GM21528 (cell line): ENCODE measurements around the gene ENDOU.

Source experiments
- ATAC-seq: cut with Tn5 transposase; IDR thresholded peaks from one replicate; pipeline ENCODE4 v1.9.1; 2021; ENCODE audit warnings: mild to moderate bottlenecking, moderate library complexity; ENCODE audit not compliant: unreplicated experiment, low FRiP score

Gene ENDOU

DNA sequence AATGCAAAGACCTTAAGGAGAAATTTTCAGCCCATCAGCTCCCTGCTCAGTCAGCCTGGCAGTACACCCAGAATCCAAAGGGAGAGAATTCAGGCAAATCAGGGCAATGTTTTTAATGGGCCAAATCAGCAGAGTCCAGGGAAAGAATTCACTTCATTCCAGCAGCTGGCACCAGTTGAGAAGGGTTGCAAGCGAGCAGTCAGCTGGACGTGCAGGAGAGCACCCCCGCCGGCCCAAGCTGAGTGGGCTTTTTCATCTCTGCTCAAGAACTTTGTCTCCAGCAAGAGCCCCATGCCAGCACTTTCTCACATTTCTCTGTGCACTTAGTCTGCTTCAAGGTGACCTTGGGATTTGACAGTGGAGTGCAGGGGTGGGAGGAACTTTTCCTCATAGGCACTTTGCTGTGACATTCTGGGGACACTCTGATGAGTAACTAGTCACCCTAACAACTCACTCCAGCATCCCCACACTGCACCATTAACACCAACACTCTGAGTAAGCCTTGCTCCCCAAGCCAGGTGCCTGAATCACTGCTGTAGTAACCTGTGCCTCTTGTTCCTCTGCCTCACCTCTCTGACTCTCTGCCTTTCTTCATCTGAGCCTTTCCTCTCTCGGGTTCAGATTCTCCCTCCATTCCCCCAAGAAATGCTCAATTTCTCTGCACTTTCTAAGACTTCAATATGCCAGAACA, 2.2 kb downstream of the ENDOU start:
- no peak for ATAC-seq

DNA sequence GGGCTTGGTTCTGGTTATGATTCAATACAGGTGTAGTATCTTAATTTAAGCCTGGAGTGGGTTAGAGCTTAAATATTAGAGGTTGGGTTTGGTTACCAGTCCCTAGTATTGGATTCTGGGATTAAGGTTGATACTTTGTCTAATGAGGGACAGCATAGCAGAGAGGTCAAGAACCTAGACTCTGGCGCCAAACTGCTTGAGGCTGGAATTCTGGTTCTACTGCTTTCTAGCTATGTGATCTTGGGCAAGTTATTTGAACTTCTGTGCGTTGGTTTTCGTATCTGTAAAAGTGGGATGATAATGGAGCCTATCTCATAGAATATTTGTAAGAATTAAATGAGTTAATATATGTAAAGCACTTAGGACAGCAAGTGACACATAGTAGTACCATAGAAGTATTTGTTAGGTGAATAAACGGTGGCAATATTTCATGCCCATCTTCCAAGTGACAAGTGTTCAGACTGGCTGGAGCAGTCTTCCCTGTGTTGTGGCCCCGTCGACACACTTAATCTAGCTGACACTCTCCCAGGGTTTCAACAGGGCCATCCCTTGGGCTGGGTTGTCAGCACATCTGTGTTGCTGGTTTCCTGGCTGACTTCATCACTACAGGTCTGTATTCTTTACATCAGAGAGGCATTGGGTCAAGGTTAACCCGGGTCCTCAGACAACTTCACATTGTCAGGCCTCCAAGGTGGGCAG, 3.0 kb downstream of the ENDOU start:
- no peak for ATAC-seq

DNA sequence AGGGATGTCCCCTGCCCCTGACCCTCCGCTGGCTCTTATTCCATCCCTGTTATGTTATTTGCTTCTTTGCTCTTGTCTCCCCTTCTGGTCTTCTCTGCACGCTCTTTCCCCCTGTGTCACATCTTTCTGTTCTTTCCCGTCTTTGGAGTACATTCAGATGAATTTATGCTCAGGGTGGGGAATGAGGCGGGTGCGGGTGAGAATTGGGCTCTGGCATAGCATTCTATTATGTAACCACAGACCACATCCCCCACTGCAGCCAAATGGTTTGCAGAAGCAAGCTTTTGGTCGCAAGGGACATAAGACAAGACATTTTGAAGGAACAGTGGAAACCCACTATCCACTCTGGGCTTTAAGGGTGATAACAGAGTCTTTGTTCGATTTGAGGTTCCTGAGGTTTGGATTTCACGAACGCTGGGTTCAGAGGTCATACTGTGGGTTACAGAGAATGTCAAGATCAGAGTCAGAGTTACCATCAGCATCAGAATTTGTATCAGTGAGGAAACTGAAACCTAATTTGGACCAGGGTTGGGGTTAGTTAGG, 3.8 kb downstream of the ENDOU start:
- no peak for ATAC-seq

DNA sequence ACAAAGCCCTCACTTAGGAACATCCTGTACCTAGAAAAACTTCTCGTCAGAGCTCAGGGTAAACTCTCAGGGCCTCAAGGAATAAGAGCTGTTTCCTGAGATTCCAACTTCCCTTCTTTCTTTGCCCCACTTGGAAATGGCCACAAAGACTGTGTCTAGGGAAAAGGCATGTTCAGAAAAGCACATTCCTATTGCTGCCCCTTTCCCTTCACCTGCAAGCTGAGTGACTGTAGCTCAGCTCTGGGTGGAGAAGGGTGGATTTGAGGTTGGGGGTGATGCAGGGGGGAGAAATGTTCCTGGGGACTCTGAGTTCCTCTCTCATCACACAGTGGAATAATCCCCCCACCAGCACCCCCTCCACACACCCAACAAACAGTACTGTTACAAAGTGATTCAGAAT, 6.8 kb downstream of the ENDOU start:
- no peak for ATAC-seq

DNA sequence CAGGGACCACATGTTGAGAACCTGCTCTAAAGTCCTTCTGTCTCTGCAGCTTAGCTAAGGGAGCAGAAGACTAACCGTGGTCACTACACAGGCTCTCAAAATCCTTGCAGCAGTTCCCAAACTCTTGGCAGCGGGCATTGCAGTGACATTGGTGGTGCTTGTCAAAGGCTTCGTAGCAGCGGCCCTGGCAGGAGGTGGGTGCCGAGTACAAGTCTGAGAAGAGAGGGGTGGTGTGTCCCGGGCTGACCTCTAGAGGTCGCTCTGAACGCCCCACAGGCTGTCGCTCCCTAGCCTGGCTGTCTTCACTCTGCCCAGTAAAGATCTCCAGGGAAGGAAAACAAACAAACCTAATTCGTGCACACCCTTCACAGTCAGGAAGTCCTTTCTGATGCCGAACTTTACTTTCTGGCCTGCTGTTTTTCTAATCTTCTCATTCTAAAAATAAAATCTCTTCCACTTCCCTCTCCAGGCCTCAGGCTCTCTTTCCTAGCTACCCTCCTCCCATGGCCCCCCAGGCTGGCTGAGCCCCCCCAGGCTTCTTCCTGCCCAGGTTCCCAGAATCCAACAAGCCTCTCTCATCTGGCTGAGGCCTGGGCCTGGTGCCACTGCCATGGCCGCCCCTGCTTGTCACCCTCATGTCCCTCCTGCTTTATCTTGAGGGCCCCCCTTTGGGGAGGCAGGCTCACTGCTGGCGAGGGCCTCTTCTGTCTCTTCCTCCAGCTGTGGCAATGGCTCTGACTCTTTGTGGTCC, 7.7 kb downstream of the ENDOU start:
- ATAC-seq: no peak

DNA sequence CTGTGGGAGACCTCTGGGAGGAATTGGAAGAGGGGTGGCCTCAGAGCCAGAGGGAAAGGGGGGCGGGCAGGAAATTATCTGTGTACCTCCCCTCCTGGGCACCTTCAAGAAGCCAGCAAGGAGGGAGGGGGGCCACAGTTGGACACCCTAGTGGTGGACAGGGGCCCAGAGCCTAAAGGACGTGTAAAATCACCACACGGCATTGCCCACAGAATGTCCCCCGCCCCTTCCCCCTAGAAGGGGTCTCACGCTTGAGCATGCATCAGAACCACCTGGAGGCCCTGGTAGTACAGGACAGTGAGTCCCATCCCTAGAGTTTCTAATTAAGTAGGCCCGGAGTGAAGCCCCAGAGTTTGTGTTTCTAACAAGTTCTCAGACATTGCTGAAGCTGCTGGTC, 8.2 kb downstream of the ENDOU start:
- no peak for ATAC-seq

DNA sequence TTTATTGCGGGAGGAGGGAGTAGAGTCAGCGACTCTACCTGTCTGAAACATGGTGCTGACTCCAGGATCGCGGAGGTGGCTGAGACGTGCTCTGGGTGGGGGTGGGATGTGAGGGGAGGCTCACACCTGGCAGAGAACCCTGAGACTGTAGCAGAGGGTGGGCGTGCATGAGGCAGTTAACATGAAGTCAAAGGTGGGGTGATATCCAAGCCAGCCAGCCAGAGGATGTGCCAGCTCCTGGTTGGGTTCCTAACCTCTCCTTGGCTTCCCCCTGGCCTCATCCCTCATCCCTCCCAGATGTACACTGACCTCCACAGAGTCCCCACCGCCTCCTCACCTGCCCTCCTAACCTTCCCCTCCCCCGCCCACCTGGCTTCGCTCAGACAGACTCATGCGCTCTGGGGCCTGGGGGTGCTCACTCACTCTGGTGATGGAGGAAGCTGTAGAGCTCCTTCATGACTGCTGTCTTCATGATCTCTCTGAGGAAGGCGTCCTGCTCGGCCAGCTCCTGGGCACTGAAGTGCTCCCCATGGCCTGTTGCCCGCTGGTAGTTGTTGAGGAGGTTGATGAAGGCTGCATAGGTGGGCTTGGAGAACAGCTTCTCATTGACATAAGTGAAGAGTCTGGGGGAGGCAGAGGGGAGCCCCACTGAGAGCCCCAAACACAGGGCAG, 9.3 kb downstream of the ENDOU start:
- no peak for ATAC-seq

DNA sequence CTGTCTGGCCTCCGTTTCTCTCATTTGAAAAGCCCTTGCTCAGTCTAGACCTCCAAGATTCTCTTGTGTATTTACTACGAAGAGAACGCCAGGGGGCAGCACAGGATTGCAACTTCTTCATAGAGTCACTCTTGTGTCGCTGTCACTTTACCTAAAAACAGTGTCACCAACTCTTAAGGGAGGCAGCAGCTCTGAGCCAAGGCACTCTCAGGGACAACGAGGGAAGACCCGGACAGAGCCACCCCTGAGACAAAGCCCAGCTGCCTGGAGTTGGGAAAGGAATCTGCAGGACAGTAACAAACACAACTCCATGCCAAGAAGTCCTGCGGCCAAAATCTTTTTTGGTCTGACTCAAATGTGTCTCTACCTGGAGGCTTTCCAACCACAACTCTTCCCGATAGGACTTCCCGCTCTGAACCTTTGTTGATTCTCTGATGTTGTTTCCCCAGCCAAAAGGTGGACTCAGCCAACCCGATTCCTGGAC, 9.9 kb downstream of the ENDOU start:
- peak; percentile 73 for ATAC-seq

DNA sequence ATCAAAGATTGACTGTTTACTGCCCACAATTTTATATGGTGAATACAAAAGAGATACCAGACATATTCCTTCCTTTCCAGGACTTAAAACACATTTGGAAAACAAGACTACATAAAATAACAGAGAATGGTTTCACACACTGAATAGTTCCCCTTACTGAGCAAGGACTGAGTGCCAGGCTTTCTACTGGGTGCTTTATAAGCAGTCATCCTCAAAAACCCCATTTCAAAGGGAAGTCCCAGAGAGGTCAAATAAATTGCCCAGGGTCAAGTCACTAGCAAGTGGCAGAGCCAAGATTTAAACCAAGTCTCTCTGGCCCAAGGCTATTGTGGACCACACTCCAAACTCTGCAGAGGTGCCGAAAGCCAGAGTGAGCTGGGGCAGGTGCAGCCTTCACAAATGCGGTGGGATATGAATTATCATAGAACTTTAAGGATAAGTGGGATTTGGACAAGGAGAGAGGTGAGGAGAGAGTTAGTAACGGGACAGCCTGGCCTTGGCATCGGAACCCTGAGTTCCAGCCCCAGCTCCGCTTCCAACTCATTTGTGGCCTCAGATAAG, 10.4 kb downstream of the ENDOU start:
- peak; percentile 9 for ATAC-seq

DNA sequence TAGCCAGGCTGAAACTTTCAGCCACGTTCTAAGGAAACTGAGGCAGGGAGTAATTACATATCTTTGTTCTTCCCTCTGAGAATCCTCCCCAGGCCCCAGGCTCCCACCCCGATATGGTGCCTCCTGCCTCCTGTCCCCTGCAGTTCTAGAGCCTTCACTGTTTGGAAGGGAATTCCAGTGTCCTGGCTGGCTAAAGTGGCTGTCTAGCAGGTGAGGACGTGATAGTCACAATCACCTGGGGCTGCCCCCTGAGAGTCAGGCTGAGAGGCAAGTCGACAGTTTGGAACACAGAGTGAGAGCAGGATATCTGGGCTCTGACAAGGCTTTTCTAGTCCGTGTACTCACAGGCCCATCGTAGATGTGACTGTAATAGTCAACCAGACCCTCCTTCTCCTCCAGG, 13.1 kb downstream of the ENDOU start:
- ATAC-seq: no peak

DNA sequence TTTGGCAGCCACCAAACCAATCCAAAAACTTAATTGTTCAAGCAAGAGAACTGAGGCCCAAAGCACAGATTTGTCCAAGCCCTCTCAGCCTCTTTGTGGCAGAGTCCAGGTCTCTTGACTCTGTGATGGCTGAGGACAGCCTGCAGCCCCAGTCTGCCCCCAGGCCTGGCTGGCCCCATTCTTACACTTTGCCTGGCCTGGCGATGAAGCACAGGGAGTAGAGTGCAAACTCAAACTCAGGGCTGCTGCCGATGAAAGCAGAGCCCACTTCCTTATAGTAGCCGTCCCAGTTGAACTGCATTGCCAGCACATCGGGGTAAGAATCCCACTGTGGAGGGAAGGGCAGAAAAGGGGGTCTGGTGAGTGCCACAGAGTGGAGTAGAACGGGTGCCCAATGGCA, 13.8 kb downstream of the ENDOU start:
- no peak for ATAC-seq

DNA sequence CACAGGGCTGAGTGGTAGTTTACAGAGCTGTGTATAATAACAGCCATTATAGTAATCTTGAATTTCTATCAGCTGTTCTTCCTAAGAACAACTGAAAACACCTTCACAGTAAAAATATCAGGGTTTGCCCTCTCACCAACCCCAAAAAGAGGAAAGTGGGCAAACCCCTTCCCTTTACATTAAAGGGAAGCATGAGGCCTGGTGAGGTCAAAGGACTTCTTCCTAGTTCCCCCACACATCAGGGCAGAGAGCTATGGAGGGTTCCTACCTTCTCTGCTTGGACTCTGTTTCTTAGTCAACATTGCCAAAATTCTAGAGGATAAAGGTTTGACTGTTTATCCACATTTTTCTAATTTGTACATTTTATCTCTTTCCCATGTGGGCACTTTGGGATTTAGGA, 15.0 kb downstream of the ENDOU start:
- no peak for ATAC-seq

DNA sequence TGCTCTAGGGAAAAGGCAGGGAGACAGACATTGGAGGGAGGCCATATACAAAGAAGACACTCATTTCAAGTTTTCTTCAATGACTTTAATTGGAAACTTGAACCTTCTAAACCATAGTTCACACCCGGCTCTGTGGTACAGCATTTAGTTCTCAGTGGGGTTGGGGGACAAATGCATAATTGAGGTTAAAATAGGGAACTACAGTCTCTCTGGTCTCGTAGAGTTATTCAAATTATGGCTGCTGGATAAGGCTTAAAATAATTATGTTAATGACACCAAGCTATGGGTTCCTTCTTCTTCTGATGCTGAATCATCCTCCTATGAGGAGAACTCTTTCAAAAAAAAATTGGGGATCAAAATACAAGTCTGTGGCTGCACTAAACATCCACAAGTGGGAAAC, 15.6 kb downstream of the ENDOU start:
- ATAC-seq: no peak

DNA sequence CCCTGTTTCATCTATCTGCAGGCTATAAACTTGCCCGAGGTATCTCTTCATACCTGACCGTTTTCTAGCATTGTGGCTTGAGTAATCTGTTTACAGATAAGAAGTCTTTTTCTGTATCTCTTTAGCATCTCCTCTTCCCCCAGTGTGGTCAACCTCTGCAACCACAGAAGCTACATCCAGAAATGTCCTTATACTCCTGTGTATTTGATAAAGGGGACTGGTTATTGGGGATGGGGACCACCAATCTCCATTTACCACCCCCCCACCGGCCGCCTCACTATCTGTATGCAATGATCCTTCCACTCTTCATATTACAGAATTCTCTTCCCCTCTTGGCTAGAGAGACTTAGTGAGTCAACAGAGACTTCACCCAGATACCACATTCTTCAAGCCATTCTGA, 16.1 kb downstream of the ENDOU start:
- ATAC-seq: no peak

DNA sequence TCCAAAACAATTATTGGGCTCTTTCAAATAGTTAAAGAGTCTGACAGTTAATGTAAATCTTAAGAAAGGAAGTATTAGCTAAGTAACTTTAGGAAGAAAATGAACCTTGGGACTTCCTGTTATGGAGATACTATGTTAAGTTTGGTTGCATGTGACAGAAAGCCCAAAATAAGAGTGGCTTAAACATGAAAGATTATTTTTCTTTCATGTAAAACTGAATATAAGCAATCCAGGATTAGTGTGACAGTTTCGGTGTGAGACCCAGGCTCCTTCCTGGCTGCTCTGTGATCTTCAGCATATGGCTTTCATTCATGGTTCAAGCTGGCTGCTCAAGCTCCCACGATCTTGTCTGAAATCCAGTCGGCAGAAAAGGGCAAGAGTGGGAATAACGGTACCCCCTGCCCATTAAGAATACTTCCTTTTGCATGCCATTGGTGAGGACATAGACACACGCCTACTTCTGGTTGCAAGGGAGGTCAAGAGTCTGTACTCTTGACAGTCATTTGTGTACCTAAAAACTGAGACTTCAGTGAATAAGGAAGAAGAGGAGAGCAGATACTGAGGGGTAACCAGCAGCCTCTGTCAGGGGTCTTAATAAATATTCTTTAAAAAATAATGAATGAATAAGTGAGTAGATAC, 17.3 kb downstream of the ENDOU start:
- ATAC-seq: no peak

DNA sequence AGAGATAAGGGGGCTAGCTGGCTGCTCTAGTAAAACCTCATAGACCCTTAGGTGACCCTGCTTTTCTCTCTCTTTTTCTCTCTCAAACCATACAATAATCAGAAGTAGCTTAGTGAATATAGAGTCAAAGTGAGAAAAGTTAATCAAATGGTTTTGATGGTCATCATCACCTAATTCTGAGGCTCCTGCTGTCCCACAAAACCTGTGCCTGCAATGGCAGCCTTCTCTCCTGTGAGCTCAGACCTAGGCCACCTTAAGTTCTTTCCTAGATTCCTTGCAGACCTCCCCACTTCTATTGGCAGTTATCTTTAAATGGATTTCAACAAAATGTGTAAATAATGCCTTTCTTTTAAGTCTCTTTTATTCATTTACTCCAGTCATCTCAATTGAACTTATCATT, 17.9 kb downstream of the ENDOU start:
- no peak for ATAC-seq

DNA sequence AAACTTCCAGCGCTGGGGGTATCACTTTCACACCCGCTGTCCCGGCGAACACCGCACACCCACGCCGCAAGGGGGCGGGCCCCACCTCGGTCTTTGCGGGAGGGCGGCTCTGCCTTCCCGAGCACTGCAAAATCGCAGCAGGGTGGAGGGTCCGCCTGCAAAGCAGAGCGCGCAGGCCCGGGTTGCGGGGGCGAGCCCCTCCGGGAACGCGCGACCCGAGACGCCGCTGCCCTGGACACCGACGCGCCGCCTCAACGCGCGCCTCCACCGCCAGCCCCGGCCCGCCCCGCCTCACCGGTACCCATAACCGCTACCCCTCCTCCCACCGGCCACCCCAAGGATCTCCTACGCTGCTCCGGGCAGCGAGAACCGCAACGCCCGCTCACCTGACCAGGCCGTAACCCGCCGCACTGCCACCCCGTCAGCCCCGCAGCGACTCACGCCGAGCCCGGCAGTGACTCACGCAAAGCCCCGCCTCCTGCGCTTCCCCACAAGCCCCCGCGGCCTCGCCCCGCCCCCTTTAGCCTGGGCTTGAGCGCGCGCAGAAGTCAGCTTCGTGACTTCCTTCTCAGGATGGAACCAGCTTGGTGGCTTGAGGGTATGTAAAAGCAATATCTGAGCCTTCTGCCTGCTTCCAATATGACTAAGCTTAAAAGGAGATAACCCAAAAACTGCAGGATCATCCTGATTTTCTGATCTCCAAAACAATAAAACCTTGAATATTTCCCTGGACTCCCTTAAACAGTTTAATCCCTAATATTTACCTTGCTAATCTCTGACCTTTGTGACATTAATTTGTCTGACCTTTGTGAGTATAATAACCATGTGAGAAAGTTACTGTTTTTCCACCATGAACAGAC, 19.5 kb downstream of the ENDOU start, which contains the start of gene RPAP3:
Gene RPAP3 (minus strand): TSS at position 465 of the 860 bp plus-strand sequence. CDS start 3,190 bp downstream, outside the sequence.
- peak; percentile 78 for ATAC-seq

DNA sequence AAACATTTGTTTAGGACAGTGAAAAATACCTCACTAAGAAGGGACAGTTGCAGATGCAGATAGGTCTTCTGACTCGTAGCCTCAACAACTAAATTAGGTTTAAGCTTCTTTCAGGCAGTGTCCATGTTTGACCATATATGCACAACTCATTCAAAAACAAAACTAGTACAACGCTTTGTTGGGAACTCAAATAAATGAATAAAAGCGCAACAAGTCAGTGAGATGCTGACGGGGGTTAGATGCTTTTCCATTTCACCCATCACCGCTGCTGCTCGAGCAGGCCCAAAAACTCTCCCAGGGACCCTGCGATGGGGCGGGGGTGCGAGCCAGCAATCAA, 20.1 kb downstream of the ENDOU start:
- no peak for ATAC-seq

DNA sequence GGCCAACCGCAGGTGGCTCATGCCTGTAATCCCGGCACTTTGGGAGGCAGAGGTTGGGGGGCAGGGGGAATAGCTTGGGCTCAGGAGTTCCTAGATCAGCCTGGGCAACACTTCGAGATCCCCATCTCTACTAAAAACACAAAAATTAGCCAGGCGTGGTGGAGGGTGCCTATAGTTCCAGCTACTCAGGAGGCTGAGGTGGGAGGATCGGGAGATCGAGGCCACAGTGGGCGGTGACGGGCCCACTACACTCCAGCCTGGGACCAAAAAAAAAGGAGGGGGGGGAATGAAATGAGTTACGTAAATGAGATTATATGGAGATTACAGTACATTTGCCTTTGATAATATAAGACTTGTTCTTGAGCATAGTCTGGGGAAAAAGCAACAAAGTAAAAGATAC, 20.6 kb downstream of the ENDOU start:
- ATAC-seq: no peak
